NB4 (cell line): ENCODE results near the gene CRAT.
A peak's percentile ranks its signal among the peaks of the same experiment; 100 is the strongest.

Experiments used
- DNase-seq: peaks from one replicate; pipeline ENCODE4 v3.0.0; 2010; ENCODE audit warnings: low read depth
- H3K4me3 ChIP-seq: one replicate; pipeline ENCODE4 v1.5.1; 2011; ENCODE audit warnings: mild to moderate bottlenecking, low read depth, low read length, moderate library complexity
- MYC ChIP-seq: IDR thresholded peaks from 2 replicates; pipeline ENCODE4 v1.6.1; 2011; ENCODE audit warnings: low read depth, low read length
- POLR2A ChIP-seq: IDR thresholded peaks from 2 replicates; pipeline ENCODE4 v1.6.1; 2011; ENCODE audit warnings: mild to moderate bottlenecking; ENCODE audit not compliant: insufficient read length; ENCODE audit errors: extremely low read depth
- TF ChIP-seq, protein P1 (sequence below): IDR thresholded peaks from one replicate; pipeline ENCODE4 v1.5.1; 2012; ENCODE audit warnings: low read depth, low read length
- TF ChIP-seq, protein P2 (sequence below): IDR thresholded peaks from 2 replicates; pipeline ENCODE4 v1.6.1; 2011; ENCODE audit warnings: low read depth, low read length

The CRAT gene

DNA sequence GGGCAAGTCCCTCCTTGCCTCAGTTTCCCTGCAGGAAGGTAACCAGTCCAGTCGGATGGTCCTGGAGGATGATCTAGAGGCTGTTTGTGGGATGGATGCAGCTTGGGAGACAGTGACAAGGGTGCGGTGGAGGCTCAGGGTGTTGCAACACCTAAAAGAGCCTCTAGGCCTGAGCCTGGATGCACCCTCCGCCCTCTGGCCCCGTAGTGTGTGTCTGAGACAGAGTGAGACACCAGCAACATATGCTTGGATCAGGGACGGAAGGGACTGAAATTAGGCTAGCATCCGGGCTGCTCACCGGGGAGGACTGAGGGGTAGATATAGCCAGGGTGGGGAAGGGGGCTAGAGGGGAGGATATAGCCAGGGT lies 1.1 kb downstream of the CRAT start:
- no peak for TF ChIP-seq MYC
- no peak overlapping the region for H3K4me3 ChIP-seq
- DNase-seq = peak; percentile 86

DNA sequence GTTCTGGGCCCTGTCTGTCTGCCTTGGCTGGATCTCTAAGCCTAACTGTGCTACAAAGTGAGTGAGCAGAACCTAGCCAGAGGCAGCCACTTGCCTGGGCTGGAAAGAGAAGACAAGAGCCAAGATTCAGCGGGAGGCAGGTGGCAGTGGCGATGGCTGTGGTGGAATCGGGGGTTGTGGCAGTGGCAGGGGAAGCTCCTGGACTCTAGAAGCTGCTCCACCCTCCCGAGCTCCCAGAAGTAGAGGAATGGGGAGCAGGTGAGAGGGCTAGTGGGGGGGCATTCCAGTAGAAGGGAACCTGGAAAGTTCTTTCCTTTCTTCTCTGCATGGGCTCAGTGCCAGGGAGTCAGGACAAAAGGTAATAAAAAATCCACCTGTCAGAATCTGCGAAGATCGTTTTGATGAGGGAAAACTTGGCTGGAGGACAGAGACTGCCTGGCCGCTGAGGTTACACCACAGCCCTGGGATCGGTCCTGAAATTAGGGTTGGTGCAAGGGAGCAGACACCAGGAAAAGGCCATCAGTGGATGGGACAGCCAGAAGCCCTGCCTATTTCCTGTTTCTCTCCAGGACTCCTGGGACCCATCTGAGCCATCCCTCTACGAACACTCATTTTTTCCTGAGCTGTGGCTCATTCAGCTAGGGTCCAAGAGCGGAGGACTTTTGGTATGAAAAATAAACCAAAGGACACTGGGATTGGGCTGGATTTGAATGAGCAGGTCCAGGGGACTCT lies 1.6 kb downstream of the CRAT start:
- no peak overlapping the region for H3K4me3 ChIP-seq
- no peak for DNase-seq
- TF ChIP-seq MYC (no peak), POLR2A (no peak)
- TF ChIP-seq, protein P1, sequence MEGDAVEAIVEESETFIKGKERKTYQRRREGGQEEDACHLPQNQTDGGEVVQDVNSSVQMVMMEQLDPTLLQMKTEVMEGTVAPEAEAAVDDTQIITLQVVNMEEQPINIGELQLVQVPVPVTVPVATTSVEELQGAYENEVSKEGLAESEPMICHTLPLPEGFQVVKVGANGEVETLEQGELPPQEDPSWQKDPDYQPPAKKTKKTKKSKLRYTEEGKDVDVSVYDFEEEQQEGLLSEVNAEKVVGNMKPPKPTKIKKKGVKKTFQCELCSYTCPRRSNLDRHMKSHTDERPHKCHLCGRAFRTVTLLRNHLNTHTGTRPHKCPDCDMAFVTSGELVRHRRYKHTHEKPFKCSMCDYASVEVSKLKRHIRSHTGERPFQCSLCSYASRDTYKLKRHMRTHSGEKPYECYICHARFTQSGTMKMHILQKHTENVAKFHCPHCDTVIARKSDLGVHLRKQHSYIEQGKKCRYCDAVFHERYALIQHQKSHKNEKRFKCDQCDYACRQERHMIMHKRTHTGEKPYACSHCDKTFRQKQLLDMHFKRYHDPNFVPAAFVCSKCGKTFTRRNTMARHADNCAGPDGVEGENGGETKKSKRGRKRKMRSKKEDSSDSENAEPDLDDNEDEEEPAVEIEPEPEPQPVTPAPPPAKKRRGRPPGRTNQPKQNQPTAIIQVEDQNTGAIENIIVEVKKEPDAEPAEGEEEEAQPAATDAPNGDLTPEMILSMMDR = no peak
- TF ChIP-seq, protein P2, sequence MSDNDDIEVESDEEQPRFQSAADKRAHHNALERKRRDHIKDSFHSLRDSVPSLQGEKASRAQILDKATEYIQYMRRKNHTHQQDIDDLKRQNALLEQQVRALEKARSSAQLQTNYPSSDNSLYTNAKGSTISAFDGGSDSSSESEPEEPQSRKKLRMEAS = no peak

DNA sequence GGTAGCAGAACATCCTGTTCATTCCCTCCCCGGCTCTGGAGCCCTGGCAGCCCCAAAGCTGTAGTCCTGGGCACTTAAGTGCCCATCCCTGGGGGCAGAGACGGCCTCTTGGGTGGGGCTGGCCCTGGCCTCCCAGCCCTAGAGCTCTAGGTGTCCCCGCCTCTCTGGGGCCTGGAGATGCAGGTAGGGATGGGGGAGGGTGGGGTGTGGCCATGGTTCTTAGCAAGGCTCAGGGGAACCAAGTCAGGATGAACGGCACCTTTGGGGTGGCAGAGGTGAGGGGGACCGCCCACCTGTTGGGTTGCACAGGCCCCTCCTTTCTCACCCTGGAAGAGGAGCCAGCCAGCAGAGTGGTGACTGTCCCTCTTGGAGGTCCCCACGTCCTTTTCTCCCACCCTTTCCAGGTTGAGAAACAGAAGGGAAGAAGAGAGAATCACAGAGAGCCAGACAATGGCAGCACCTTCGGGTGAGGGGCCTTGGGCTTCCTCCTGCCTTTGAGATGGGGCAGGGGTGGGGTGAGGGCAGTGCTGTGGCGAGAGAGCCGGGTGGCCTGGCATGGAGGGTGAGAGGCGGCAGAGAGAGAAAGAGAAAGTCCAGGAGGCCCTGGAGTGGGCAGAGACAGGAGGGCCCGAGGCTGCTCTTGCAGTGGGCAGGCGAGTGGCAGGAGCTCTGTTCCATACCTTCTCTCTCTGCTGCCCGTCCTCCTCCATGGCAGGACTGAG lies 2.3 kb downstream of the CRAT start:
- no peak for DNase-seq
- H3K4me3 ChIP-seq = no peak overlapping the region
- TF ChIP-seq, protein P1 = no peak
- TF ChIP-seq MYC (no peak), POLR2A (no peak)
- TF ChIP-seq, protein P2 = no peak

DNA sequence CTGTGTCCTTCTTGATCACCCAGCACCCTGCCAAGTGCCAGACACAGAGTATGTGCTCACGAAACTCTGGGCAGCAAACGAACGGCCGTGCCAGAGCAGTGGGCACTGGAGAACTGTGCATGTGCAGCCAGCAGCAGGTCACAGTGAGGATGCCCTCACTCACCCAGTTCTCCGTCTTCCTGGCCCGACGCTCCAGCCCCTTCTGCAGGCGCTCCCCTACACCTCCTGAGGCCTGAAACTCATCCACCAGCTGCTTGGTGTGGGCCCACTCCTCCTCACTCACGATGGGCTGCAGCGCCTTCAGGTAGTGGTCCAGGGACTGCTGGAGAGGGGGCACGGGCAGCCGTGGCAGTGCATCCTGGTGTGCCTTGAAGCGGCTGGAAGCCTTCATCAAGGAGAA lies 2.9 kb downstream of the CRAT start:
- TF ChIP-seq MYC = no peak
- TF ChIP-seq, protein P2 = no peak
- TF ChIP-seq POLR2A = no peak
- TF ChIP-seq, protein P1 = no peak
- no peak overlapping the region for H3K4me3 ChIP-seq
- DNase-seq = no peak

DNA sequence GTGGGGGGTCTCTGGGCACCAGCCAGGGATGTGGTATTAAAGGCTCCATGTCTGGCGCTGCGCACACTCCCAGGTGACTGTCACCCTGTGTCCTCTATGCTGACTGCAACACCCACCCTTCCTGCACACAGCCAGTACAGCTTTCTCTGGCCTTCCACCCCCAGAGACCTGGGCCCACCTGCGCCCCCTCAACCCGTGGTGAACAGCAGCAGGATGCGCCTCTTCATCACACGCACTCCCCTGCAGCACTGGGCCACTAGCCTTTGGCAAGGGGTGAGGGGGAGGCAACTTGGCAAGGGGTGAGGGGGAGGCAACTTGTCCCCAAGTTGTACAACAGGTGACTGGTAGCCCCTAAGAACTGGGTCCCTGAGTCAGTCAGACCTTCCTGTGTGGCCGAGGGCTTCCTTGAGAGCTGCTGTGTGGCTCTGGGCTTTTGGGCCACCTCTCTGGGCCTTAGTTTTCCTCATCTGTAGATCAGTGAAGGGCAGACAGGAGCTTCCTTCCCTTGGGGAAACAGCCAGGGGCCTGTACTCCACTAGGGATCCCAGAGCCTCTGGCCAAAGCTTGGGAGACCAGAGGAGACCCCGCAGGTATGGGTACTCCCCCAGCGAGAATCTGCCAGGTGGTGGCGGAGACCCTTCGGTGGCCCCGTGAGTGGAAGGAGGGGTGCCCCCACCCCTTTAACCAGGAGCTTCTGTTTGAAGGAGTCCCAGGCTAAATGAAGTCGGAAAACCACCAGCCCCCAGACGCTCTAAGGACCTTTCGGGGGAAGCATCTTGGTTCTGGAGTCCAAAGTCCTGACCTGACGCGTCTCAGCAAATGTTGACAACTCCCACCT lies 4.5 kb downstream of the CRAT start:
- DNase-seq = no peak
- no peak overlapping the region for H3K4me3 ChIP-seq
- TF ChIP-seq MYC = no peak
- TF ChIP-seq POLR2A = no peak
- TF ChIP-seq, protein P2 = no peak
- TF ChIP-seq, protein P1 = no peak

DNA sequence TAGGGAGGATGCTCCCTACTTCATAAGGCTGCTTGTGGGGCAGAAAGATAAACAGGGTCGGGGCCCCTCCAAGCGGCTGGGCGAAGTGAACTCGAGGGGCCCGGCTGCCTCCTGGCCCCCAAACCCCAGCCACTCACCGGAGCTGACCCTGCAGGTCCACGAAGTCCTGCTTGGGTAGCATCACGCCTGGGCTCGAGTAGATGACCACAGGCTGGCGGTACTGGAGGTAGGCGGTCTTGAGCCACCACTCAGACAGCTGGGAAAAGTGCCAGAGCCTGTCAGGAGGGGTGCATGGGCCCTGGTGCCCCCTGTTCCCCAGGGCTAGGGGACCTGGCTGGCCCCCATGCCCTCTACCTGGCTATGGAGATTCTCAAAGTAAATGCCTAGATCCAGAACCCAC lies 6.5 kb downstream of the CRAT start:
- TF ChIP-seq POLR2A (no peak), MYC (no peak)
- TF ChIP-seq, protein P2 = no peak
- TF ChIP-seq, protein P1 = no peak

More for the DNA sequence above, 6.5 kb downstream of the CRAT start:
- no peak overlapping the region for H3K4me3 ChIP-seq
- DNase-seq = no peak
